Loucy (cell line): ENCODE data around the gene ZNF474.

Experiments
- H2AFZ ChIP-seq: fragments of 200-600 bp; sonication (generic); 2 replicates; pipeline ENCODE4 v1.6.0; 2016; ENCODE audit warnings: antibody characterized with exemption, mild to moderate bottlenecking, low read length, moderate library complexity
- H3F3A ChIP-seq: fragments of 200-600 bp; 2 replicates; pipeline ENCODE4 v1.6.0; 2016; ENCODE audit warnings: antibody characterized with exemption, low read depth, mild to moderate bottlenecking
- H3K27me3 ChIP-seq: fragments of 200-600 bp; sonication (generic); 2 replicates; pipeline ENCODE4 v1.6.1; 2014; ENCODE audit warnings: low read length, mild to moderate bottlenecking; ENCODE audit not compliant: insufficient read depth, poor library complexity, severe bottlenecking
- H3K36me3 ChIP-seq: fragments of 200-600 bp; sonication (generic); 2 replicates; pipeline ENCODE4 v1.6.1; 2016; ENCODE audit warnings: low read length; ENCODE audit not compliant: insufficient read depth
- H3K4me1 ChIP-seq: fragments of 200-600 bp; sonication (generic); 2 replicates; pipeline ENCODE4 v1.5.1; 2014; ENCODE audit warnings: low read length, mild to moderate bottlenecking; ENCODE audit not compliant: insufficient read depth, poor library complexity, severe bottlenecking
- H3K4me2 ChIP-seq: fragments of 200-600 bp; sonication (generic); 2 replicates; pipeline ENCODE4 v1.6.0; 2014; ENCODE audit warnings: antibody characterized with exemption, low read length, low read depth, mild to moderate bottlenecking; ENCODE audit not compliant: poor library complexity, severe bottlenecking
- H3K4me3 ChIP-seq: fragments of 200-600 bp; sonication (generic); 2 replicates; pipeline ENCODE4 v1.5.1; 2014; ENCODE audit warnings: low read length, mild to moderate bottlenecking, mixed read lengths; ENCODE audit not compliant: poor library complexity, severe bottlenecking
- H3K79me2 ChIP-seq: fragments of 200-600 bp; sonication (generic); 2 replicates; pipeline ENCODE4 v1.6.1; 2014; ENCODE audit warnings: low read length; ENCODE audit not compliant: insufficient read depth
- H3K9ac ChIP-seq: fragments of 200-600 bp; sonication (generic); 2 replicates; pipeline ENCODE4 v1.6.0; 2014; ENCODE audit warnings: mild to moderate bottlenecking, low read depth, low read length, moderate library complexity; ENCODE audit not compliant: poor library complexity, severe bottlenecking
- H3K9me2 ChIP-seq: fragments of 200-600 bp; sonication (generic); replicated peaks from 2 replicates; pipeline ENCODE4 v1.6.1; 2016; ENCODE audit warnings: low read depth, low read length, mixed read lengths
- H3K9me3 ChIP-seq: fragments of 200-600 bp; sonication (generic); 2 replicates; pipeline ENCODE4 v1.6.1; 2014; ENCODE audit warnings: mild to moderate bottlenecking, antibody characterized with exemption, low read length, low read depth; ENCODE audit not compliant: insufficient read depth
- H4K20me1 ChIP-seq: fragments of 200-600 bp; sonication (generic); 2 replicates; pipeline ENCODE4 v1.6.0; 2014; ENCODE audit warnings: antibody characterized with exemption, low read length, mild to moderate bottlenecking; ENCODE audit not compliant: insufficient read depth, poor library complexity, severe bottlenecking
- CTCF ChIP-seq: fragments of 200-600 bp; sonication (generic); conservative IDR thresholded peaks from 2 replicates; pipeline ENCODE4 v1.5.1; 2014; ENCODE audit warnings: mild to moderate bottlenecking, antibody characterized with exemption, low read length
- EZH2phosphoT487 ChIP-seq: fragments of 200-600 bp; IDR thresholded peaks from 2 replicates; pipeline ENCODE4 v1.6.1; 2018; ENCODE audit warnings: antibody characterized with exemption, mild to moderate bottlenecking, moderate library complexity, borderline replicate concordance

Gene ZNF474

GRCh38 chr5:122153774-122154173, 24.4 kb downstream of the ZNF474 start:
- no peaks in the 10 kb centered on the region for H3F3A ChIP-seq
- H3K79me2 ChIP-seq, result no peaks in the 10 kb centered on the region
- H3K4me3 ChIP-seq, result no peak overlapping the region
- H3K9me3 ChIP-seq, result no peaks in the 10 kb centered on the region
- H3K4me2 ChIP-seq, result no peak overlapping the region
- H3K4me1 ChIP-seq, result no peaks in the 10 kb centered on the region
- H3K9ac ChIP-seq, result no peak overlapping the region
- H3K36me3 ChIP-seq, result no peaks in the 10 kb centered on the region
- TF ChIP-seq EZH2phosphoT487 (no peak), CTCF (no peak)
- H3K27me3 ChIP-seq, result no peaks in the 10 kb centered on the region
- H3K9me2 ChIP-seq, result no peaks in the 10 kb centered on the region
- H2AFZ ChIP-seq, result no peak overlapping the region
- no peaks in the 10 kb centered on the region for H4K20me1 ChIP-seq

GRCh38 chr5:122154491-122154890, 25.1 kb downstream of the ZNF474 start:
- no peaks in the 10 kb centered on the region for H3F3A ChIP-seq
- TF ChIP-seq CTCF (no peak), EZH2phosphoT487 (no peak)
- no peak overlapping the region for H2AFZ ChIP-seq
- H3K9me2 ChIP-seq, result no peaks in the 10 kb centered on the region
- no peaks in the 10 kb centered on the region for H3K9me3 ChIP-seq
- no peak overlapping the region for H3K9ac ChIP-seq
- H3K4me3 ChIP-seq, result no peak overlapping the region
- H4K20me1 ChIP-seq, result no peaks in the 10 kb centered on the region
- no peaks in the 10 kb centered on the region for H3K27me3 ChIP-seq
- H3K4me2 ChIP-seq, result no peak overlapping the region
- no peaks in the 10 kb centered on the region for H3K79me2 ChIP-seq
- H3K36me3 ChIP-seq, result no peaks in the 10 kb centered on the region
- H3K4me1 ChIP-seq, result no peaks in the 10 kb centered on the region

GRCh38 chr5:122154910-122155309, 25.6 kb downstream of the ZNF474 start:
- no peaks in the 10 kb centered on the region for H3K9me3 ChIP-seq
- no peaks in the 10 kb centered on the region for H3K27me3 ChIP-seq
- no peak overlapping the region for H2AFZ ChIP-seq
- no peak overlapping the region for H3K4me2 ChIP-seq
- H4K20me1 ChIP-seq, result no peaks in the 10 kb centered on the region
- no peaks in the 10 kb centered on the region for H3F3A ChIP-seq
- H3K4me1 ChIP-seq, result no peaks in the 10 kb centered on the region
- H3K36me3 ChIP-seq, result no peaks in the 10 kb centered on the region
- H3K4me3 ChIP-seq, result no peak overlapping the region
- no peaks in the 10 kb centered on the region for H3K9me2 ChIP-seq
- no peak overlapping the region for H3K9ac ChIP-seq
- TF ChIP-seq EZH2phosphoT487 (no peak), CTCF (no peak)
- H3K79me2 ChIP-seq, result no peaks in the 10 kb centered on the region
